HG03521 (cell line): Measurements from ENCODE around the gene TSC22D4.
"Not testable (repeated sequence)": the region's sequence is repeated elsewhere in the genome, so short reads cannot be mapped to it uniquely, and the experiment has no call there.

ENCODE experiments used
- ATAC-seq: cut with Tn5 transposase; IDR thresholded peaks from one replicate; pipeline ENCODE4 v1.9.1; 2021; ENCODE audit warnings: mild to moderate bottlenecking, moderate library complexity; ENCODE audit not compliant: unreplicated experiment

Gene TSC22D4

DNA sequence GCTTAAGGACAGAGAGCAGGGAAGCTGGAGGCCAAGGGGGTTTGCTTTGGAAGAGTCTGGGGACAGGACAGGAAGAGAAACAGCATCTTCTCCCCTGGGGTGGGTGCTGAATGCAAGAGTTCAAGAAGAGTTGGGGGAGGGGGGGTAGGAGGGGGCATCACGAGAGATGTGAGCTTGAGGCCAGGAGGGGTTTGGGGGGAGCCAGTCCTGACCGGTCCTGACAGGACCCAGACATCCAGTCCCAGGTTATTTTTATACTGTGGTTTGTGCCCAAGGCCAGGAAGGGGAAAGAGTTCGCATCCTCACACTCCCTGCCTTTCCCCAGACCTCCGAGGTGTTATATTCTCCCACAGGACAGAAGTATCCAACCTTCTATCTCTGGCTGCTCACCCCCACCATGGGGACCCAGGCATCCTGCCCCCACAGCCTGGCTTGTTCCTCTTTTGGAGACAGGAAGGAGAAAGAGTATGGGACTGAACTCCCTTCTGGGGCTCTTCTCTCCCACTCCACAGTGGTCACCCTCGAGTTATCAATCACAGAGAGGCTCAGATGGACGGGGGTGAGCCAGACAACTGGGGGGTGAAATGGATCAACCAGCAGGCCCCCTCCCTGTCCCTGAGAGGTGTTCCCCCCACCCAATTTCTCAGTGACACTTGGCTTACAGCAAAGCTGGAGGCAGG is 2.8 kb downstream of the TSC22D4 start:
- no peak for ATAC-seq

DNA sequence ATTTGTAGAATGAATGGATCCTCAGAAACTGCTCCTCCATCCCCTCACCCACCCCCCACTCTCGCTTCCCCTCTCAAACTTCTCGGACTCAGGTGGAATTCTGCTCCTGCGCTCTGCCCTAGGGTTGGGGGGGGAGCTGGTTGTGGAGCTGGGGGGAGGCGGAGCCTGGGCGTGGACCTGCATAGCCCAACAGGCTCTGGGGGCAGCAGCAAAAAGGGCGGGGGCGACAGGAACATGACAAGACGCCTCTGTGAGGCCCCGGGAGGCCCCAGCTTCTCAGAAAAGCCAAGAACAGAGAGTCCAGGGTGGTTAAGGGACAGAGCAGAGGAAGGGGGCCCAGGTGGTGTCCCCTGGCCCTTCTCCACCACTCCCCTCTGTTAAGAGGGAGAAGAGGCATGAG is 3.5 kb downstream of the TSC22D4 start:
- ATAC-seq: no peak

- no peak for ATAC-seq
Observed at GRCh38 chr7:100472854-100473499, 6.0 kb downstream of the TSC22D4 start.

GRCh38 chr7:100472121-100472851 is 6.7 kb downstream of the TSC22D4 start:
- no peak for ATAC-seq

- no peak for ATAC-seq
Observed at GRCh38 chr7:100471021-100471420, 8.0 kb downstream of the TSC22D4 start.

- peak; percentile 60 for ATAC-seq
Observed at GRCh38 chr7:100469227-100470044, 9.6 kb downstream of the TSC22D4 start.

- no peak for ATAC-seq
Observed at GRCh38 chr7:100467638-100468373, 11.2 kb downstream of the TSC22D4 start.

- no peak for ATAC-seq
Observed at GRCh38 chr7:100466653-100467605, 12.1 kb downstream of the TSC22D4 start.

DNA sequence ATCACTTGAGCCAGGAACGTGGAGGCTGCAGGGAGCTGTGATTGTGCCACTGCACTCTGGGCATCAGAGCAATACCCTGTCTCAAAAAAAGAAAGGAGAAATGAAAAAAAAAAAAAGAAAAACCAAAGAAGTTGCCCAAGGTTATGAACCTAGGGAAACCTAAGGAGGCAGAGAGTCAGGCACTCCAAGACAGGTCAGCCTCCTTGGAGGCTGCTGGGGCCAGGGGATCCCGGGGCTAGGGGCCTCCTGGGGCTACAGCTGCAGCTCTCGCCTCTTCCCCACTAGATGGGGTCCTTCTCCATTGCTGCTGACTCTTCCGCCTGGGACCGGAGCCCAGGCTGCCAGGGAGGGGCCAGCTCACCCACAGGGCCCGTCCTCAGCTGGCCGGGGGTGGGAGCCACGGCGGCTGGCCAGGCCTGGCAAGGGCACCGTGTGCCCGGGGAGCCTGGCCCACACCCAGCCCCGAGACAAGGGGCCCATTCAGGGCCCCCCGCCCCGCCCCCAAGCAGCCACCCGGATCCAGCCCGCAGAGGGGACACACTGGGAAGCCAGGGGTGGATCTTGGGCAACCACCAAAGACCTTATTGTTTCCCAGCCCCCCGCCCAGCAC is 13.2 kb downstream of the TSC22D4 start:
- ATAC-seq: no peak

DNA sequence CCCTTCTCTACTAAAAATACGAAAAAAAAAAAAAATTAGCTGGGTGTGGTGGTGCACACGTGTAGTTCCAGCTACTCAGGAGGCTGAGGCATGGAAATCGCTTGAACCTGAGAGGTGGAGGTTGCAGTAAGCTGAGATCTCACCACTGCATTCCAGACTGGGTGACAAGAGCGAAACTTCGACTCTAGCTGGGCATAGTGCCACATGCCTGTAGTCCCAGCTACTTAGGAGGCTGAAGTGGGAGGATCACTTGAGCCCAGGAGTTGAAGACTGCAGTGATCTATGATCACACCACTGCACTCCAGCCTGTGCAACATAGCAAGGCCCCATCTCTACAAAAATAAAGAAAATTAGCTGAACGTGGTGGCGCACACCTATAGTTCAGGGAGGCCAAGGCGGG is 13.7 kb downstream of the TSC22D4 start:
- no peak for ATAC-seq

DNA sequence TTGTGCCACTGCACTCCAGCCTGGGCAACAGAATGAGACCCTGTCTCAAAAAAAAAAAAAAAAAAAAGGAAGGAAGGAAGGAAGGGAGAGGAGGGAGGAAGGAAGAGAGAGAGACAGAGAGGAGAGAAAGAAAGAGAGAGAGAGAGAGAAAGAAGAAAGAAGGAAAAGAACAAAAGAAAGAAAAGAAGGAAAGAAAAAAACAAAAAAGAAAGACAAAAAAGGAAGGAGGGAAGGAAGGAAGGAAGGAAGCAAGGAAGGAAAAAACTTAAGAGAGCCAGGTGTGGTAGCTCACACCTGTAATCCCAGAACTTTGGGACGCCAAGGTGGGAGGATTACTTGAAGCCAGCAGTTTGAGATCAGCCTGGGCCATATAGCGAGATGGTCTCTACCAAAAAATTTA is 14.2 kb downstream of the TSC22D4 start:
- ATAC-seq: no peak

- ATAC-seq: no peak
Observed at GRCh38 chr7:100464210-100464660, 14.8 kb downstream of the TSC22D4 start, which contains the start of gene SPACDR. Gene SPACDR (minus strand): TSS chr7:100464260. CDS start chr7:100464025, 235 bp downstream.

- ATAC-seq: no peak
Observed at GRCh38 chr7:100457033-100457432, 22.0 kb downstream of the TSC22D4 start.

GRCh38 chr7:100456562-100456961 is 22.5 kb downstream of the TSC22D4 start:
- no peak for ATAC-seq

DNA sequence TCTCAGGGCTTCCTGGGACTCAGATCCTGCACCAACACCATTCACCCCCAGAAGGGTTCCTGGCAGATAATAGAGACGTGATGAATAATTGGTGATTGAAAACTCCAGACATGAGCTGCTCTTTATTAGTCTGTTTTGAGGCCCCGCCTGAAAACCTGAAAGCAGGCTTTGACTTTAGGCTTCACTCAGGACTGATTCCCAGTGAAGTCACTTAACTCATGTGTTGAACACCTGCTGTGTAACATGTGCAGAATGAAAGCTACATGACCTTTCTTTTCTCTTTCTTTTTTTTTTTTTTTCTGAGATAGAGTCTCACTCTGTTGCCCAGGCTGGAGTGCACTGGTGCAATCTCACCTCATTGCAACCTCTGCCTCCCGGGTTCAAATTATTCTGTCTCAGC is 23.8 kb downstream of the TSC22D4 start:
- ATAC-seq: no peak

- ATAC-seq: not testable (repeated sequence)
Observed at GRCh38 chr7:100453854-100454253, 25.2 kb downstream of the TSC22D4 start.

GRCh38 chr7:100452513-100452912 is 26.5 kb downstream of the TSC22D4 start:
- no peak for ATAC-seq

DNA sequence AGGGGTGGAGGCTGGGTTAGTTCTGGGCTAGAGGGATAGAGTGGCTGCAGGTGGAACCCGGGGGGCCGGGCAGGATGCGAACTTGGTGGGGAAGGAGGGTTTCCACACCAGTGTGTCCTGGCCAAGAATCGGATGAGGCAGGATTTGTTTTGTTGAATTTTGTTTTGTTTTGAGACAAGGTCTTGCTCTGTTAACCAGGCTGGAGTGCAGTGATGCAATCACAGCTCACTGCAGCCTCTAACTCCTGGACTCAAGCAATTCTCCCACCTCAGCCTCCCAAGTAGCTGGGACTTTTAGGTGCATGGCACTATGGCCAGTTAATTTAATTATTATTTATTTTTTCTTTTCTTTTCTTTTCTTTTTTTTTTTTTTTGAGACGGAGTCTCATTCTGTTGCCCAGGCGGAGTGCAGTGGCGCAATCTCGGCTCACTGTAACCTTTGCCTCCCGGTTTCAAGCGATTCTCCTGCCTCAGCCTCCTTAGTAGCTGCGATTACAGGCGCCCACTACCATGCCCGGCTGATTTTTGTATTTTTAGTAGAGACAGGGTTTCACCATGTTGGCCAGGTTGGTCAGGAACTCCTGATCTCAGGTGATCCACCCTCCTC is 29.7 kb downstream of the TSC22D4 start:
- ATAC-seq: no peak
